Fibroblast of skin of back (primary cell): ENCODE data around the gene SEMA3E. TPM values are rescaled to one million over a fixed set of nuclear protein-coding genes. Genes with fewer than 3 reads are reported as not detected.
"Not testable (repeated sequence)": the region's sequence is repeated elsewhere in the genome, so short reads cannot be mapped to it uniquely, and the experiment has no call there.

ENCODE experiments used
- DNase-seq: peaks from one replicate; pipeline ENCODE4 v3.0.0-alpha.2; 2013
- polyA plus RNA-seq, 2 experiments: library from polyadenylated mRNA; unstranded; fragments of 120-200 nt; gene quantifications; one replicate each; pipeline ENCODE4 v1.2.1, GENCODE V29; 2013; ENCODE audit not compliant: insufficient read length in 2 of 2

SEMA3E gene
- 0.05 TPM for polyA plus RNA-seq (2013, experiment 1 of 2; ENCODE audit: insufficient read length)
- polyA plus RNA-seq (2013, experiment 2 of 2; ENCODE audit: insufficient read length) = 0.14 TPM

DNA sequence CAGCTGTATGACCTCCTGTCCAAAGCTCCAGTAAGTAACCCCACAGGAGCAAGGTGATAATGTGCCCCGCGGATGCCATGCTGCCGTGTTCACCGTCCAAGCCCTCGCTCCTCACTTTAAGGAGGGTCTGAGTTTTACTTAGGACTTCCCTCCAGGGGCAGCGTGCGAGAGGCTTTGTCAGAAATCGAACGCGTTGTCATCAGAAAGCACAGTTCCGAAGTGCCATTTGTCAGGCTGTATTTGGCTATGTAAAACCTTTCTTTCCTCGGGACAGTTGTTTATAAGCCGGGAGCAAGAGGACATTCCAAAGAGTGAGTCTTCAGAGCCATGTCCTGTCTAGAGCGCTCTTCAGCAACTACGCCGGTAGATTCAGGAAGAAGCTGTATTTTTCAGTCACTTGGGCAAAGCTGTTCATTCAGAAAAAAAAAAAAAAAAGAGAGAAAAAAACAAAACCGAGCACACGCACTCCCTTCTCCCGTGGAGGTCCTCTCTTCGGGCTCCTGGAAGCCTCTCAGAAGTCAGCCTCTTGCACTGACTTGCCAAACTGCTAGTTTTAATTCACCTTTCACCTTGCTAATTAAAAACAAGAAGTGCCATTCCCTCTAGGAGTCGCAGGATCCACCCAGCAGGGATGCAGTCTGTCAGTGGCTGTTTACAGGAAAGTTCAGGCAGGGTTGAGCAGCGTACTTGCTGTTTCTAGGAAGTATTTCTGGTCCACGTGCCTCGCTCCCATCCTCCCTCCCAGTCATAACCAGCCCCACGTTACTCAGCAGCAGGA is at the start of gene SEMA3E:
Gene SEMA3E (minus strand): TSS at position 676 of the 778 bp plus-strand sequence.
- DNase-seq = peak; percentile 61

DNA sequence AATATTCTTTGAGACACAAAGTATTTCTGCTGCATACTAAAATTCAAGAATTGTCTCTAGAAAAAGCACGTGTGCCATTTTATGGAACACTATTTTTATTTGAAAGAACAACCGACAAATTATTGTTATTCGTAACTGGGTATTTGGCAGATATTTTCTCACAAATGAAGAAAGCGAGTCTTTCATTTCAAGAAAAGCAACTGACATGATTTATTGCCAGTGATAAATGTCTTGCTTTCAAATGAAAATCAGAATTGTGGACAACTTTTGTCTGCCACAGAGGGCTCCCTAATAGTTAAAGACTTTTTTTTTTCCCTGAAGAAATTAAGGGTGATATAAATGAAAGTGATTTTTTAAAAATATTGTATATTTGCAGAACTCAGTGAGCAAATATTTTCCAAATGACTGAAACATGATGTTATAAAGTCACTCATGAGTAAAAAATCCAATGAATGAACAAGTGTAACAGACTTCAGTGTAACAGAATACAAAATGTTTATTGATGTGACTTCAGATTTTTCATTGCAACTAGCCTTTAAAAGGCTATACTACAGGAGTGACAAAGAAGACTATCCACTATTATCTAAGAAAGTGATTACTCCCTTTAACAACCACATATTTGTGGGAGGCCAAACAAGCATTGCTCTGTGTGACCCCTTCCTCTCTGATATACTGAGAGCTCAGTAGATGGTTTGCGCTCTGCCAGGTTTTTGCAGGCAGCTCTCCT is 49.0 kb upstream of the SEMA3E start:
- peak; percentile 25 for DNase-seq

DNA sequence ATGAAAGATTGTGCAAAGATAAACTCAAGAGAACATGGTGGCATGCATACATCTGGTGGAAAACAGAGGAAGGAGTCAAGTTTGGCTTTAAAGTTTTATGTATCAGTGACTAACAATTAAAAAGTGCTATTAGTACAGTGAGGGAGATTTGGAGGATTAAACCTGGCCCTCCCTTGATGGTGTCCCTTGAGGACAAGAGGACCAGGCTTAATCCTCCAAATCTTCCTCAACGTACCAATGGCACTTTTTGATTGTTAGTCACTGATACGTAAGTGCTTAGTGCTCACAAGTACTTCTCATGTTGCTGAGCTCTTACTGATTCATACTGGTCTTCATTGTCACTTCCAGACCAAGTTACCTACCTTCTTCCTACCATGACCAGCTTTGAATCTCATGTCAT is 47.2 kb upstream of the SEMA3E start:
- DNase-seq = no peak

DNA sequence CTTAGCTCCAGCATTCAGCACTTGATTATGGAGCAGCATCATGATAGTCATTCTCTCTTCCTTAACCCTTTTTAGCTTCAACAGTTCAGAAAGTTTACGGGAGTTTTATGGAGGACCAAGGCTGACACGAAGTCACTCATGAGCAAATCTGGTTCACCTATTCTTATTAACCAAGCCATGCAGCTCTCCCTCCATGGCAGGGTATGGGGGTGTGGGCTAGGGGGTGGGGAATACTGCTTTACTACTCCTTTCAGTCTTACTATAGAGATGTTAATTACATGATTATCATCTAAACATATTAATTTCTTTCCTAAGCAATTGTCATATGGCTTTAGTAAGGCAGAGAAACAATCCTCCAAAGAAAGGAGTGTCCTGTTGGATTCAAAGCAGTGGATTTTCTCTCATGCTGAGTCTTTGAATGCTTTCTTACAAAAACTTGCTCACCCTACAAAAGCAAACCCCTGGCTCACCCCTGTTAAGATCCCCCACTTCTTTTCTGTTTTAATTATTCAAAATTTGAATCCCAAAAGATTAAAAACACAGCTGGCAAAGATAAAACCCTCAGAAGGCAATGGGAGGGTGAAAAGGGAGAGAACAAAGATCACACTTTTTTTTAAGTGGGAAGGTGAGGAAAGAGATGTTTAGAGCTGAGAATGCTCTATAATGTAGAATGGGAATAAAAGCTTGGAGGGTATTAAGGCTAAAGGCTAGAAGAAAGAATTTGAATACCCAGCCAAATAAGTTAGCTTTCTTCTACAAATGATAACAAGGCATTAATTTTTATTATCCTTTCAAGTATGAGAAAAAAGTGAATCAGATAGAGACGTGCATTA is 46.4 kb upstream of the SEMA3E start:
- DNase-seq = no peak

DNA sequence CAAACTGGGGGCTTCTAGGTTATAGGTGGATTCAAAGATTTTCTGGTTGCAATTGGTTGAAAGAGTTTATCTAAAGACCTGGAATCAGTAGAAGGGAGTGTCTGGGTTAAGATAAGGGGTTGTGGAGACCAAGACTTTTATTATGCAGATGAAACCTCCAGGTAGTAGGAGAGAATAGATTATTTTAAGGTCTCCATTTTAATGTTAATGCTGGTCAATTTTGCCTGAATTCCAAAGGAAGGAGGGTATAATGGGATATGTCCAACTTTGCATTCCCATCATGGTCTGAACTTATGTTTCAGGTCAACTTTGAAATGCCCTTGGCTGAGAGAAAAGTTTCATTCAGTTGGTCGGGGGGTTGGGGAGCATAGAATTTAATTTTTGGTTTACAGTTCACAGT is 44.3 kb upstream of the SEMA3E start:
- DNase-seq = no peak

DNA sequence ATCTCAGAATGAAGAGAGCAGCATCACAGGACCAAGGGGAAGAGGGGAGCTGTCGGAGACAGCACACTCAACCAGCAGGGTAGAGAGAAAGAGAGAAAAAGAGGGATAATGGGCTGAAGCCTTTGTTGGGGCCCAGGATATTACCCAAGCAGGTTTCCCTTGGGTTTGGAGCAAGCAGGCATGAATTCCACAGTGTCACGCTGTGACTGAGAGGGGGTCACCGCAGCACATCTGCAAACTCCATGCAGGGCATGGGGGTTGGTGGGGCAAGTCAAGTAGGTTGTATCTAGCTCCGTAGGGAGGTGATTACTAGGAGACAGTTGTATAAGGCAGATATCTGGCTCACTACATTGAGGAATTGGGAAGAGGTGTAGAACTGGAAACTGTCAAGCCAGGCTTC is 42.2 kb upstream of the SEMA3E start:
- no peak for DNase-seq

DNA sequence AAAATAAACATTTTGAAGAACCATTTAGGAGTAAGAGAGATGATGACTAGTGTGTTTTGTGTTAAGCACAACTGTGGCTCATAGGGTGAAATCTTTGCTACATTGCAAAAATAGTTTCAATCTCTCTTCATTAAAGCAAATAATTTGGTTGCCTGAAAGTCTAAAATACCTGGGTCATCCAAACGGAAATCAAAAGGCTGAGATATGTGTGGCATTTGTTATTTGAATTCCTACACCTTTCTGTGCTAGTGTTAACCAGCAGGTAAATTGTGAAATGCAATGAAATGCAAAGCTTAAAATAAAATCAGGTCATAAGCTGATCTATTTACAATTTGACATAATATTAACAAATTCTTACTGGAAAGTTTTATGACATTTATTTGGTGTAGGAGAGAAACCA is 40.9 kb upstream of the SEMA3E start:
- no peak for DNase-seq

DNA sequence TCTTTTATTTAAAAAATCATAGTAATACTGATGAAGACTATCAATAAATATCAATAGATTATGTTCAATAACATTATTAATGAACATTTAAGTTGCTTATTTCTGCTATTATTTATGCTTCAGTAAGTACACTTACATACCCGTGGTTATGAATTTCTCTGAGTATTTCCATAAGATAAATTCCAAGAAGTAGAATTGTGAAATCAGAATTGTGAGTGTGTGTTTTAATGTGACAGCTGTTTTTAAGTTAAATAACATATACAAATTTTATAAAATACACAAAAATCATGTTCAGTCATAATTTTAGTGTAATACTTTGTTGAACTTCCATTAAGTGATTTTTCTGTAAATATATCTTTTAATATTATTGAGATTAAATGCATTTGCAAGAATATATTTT is 37.5 kb upstream of the SEMA3E start:
- no peak for DNase-seq

DNA sequence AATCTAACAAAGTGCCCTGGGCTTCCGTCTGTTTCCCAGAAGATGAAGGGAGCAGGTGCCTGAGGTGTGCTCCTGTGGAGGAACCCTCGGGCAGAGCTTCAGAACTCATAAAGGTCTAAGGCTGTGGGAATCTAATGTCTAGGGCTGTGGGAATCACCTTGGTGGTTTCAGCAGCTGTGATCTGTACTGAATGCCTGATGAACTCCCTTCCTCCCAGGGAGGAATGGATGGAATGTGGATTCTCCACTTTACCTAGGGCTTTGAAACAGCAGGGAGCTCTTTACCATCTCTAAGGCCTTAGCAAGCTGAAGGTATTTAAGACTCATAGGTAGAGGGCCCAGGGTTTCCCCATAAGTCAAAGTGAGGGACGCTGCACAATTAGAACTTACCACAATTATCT is 36.0 kb upstream of the SEMA3E start:
- no peak for DNase-seq

DNA sequence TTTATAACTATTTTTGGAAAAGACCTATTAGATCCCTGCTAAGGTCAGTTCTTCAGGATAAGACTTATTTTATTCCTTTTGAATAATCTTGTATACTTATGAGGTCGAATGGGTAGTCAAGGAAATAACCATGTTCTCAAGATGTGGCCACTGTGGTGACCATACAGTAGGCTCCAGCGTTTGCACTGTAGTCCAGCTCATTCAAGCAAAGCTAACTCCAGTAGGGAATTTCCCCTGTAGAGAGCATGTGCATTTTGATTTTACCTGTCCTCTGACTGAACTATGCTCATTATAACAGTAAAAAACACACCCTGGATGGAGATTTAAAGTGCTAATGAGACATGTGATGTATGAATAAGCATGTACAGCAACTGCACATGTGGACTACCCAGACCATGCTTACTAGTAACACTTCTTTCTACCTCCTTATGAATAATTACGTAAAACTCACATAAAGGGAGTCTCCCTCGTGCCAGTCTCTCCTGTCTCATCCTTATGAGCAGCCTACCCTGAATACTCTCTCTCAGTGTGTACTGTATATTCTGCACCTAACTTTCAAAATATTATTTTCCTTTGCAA is 32.4 kb upstream of the SEMA3E start:
- DNase-seq = no peak

DNA sequence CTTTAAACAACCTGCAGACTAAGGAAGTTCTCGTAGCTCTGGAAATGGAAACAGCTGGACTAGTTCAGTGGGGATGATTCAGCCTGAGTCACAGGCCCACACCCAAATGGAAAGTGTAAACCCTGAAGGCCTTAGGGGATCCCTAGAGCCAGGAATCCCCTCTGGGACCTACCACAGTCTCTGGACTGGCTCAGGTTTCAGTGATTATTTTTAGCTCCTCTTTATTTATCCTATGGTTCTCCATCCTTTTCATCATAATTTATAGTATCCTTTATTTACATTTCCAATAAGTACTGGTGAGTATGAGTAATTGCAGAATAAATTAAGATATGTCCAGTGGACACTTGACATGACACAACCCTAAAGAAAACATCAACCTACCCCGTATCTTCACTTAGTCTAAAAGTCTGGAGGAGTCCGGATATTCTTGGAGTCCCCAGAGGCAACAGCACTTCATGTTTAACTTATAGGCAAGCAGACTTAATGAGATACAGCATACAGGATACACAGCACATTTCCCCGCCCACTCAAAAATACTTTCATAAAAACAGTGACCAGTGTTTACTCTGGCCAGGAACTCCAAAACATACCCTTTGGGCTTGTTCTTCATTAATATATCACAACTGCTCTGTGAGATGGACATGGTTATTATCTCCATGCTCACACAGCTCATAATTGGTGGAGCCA is 28.4 kb upstream of the SEMA3E start:
- peak; percentile 98 for DNase-seq

DNA sequence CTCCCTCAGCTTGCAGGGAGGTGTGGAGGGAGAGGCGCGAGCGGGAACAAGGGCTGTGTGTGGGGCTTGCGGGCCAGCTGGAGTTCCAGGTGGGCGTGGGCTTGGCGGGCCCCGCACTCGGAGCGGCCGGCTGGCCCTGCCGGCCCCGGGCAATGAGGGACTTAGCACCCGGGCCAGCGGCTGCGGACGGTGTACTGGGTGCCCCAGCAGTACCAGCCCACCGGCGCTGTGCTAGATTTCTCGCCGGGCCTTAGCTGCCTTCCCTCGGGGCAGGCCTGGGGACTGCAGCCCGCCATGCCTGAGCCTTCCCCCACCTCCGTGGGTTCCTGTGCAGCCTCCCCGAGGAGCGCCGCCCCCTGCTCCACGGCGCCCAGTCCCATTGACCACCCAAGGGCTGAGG is 24.4 kb upstream of the SEMA3E start:
- not testable (repeated sequence) for DNase-seq

DNA sequence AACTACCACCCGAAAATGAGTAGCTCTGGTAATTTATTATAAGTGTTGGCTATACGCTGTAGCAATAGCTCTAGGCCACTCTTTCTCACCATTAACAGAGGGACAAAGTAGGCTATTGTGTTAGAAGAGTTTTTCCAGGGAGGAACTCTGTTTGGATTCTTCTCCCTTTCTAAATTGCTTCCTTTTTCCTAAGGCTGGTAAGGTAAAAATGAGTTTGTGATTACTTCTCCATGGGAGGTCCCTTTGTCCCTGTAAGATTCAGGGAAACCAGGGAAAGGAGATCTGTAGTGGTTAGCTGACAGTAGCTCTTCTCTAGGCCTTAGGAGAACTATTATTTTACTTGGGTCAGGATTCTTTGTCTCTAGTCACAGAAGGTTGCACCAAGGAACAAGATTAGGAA is 23.2 kb upstream of the SEMA3E start:
- DNase-seq = no peak

DNA sequence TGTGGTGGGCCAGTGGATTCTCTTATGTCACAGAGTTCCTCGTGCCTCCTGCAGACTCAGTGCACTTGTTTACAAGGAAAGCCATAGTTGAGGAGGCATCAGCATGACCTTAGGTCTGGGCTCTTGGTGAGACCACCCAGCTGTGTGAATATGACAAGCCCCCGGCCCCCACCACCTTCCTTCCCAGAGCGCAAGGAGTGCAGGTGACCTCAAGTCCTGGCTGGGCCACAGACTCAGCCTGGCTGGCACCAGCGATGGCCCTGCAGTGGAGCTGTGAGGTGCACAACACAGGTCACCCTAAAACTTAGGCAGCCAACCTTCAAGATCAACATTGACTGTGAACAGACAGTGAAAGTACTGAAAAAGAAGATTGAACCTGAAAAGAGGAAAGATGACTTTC is 14.2 kb upstream of the SEMA3E start:
- DNase-seq = no peak

DNA sequence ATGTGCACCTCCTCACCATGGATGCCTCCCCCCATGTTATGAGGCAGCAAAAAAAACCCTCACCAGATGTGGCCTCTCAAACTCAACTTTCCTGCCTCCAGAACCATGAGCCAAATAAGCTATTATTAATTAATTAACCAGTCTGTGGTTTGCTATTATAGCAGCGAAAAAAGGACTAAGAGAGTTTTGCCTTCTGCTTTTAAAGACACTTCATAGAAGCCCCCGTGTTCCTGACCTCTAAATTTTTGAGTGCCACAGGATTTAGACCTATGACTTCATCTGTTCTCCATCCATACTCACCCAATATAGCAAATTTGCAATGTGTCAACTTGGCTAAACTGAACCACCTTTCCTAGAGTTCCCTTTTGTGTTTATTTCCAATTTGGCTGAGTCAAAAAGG is 9.2 kb upstream of the SEMA3E start:
- DNase-seq = no peak

DNA sequence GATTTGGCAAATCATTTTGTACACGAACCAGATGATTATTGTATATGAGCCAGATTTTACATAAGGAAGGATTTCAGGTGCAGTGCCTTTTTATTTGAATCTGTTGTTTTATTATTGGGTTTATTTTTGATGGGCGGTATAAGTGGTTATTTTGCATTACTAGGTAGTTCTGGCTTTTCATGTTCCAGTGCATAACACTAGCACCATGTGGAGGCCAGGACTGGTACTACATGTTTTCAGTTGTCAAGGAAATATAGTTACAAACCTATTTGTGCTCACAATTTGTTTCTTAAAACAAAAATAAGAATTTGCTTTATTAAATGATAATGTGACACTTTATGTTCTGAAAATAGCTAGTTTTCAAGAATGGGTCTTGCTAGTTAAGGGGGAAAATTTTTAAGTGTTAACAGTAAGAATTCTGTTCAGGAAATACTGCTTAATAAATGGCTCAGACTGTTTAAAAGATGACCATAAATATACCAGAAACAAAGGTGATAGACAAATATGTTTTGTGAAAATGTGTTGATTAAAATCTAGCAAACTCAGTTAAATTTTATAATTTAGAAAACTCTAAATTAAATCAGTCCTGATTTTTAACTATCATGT is 7.1 kb upstream of the SEMA3E start:
- DNase-seq = peak; percentile 42

DNA sequence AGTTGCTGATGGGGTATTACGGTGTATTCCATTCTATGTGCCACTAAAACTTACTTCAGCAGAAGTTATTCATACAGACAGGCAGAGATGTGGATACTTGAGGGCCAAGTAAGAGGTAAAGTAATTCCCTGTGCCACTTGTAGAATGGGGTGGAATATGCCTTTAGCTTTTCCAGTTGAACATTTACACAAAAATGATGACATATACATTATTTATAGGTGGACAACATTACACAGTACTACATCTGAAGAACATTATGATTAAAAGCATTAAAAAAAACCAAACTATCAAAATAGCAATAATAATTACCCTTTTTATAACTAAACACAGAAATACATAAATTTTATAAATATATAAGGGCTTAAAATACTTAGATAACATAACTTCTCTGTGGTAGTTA is 3.5 kb upstream of the SEMA3E start:
- DNase-seq = no peak

DNA sequence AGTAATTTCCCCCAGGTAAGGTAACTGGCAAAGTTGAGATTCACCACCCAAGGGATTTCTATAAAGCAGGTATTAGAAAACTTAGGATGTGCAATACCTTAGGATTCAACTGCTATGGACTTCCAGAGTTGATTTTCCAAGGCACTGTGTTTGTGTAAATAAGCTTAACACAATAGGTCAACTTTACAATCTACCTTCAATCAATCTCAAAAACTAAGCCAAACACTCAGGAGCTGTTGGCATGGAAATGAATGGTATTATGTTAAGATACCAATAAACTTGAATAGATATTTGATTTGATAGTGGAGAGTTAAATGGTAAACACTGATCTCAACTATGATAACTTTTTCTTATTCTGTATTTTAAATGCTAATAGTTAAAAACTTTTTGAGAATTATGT is 762 bp upstream of the SEMA3E start:
- no peak for DNase-seq

DNA sequence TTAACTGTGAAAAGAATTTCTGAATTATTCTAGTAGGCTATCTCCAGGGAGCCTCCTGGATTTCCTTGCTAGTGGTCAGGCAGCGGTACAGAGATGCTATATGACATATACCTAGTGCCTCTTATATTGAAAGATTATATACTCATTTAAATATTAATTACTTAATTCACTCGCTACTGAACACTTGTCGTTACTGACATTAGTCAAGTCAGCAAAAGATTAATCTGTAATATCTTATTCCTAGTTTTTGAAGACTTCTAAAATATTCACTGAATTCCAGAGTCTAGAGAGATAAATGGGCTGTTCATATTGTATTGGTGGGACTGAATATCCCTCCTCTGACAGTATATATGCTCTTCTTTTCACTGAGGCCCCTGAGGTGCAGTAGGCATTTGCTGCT is 2.9 kb downstream of the SEMA3E start:
- no peak for DNase-seq

DNA sequence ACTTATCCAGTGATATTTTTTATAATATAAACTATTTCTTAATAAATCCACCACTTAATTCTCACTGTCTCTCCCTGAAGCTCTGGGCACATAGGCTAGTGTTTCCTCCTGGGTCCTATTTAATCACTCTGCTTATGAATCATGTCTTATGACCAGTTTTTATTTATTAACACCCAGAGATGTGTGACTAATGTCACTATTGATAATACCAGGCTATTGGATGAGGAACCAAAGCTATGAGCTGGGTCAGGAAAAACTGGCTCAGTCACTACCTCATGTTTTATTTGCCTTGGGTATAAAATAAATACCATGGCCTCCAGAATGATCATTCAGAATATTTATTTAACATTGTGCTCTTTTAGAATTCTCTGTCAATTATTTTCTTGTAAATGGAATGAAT is 5.2 kb downstream of the SEMA3E start:
- DNase-seq = no peak

DNA sequence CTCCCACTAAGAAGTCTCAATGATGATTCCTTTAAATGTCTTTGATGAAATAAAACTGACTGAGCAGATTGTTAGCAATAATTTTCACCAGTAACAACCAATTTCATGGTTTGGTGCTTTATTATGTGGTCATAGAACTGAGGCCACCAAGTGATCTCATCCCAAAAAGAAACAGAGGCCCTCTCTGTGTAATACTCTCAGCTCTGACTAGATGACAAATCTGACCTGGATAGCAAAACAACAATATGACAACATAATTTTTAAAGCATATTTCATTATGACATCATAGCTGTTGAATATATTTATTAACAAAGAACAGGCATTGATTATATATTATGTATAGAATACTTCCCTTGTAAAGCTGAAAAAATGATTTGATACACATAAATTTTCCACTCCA is 5.9 kb downstream of the SEMA3E start:
- DNase-seq = no peak
